ENCODE data around the gene HDAC4. TPM values are rescaled to one million over a fixed set of nuclear protein-coding genes. Genes with fewer than 3 reads are reported as not detected.

HDAC4 gene
- total and polyA plus RNA-seq, 2 experiments from 2014 or later: 8.1 to 41.8 TPM

DNA sequence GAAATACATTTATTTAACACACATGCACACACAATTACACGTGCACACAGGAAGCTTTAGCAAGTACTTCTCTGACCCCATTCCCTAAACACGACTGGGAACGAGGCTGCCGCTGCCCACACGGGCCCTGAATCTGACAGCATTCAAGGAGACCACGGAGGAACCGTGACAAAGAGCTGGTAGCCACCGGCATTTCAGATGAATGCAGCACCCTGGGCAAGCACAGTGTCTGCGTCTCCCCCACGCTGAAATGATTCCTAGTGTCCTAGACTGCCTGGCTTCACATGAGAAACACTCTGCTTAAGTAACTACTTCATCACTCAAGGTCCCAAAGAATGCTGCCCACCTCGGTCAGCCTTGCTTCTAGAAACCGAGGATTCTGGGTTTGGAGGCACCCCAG lies 95.0 kb downstream of the HDAC4 start (continued):
- TF ChIP-seq, protein P1, sequence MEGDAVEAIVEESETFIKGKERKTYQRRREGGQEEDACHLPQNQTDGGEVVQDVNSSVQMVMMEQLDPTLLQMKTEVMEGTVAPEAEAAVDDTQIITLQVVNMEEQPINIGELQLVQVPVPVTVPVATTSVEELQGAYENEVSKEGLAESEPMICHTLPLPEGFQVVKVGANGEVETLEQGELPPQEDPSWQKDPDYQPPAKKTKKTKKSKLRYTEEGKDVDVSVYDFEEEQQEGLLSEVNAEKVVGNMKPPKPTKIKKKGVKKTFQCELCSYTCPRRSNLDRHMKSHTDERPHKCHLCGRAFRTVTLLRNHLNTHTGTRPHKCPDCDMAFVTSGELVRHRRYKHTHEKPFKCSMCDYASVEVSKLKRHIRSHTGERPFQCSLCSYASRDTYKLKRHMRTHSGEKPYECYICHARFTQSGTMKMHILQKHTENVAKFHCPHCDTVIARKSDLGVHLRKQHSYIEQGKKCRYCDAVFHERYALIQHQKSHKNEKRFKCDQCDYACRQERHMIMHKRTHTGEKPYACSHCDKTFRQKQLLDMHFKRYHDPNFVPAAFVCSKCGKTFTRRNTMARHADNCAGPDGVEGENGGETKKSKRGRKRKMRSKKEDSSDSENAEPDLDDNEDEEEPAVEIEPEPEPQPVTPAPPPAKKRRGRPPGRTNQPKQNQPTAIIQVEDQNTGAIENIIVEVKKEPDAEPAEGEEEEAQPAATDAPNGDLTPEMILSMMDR (conservative IDR thresholded peaks at IDR 0.05; ENCODE audit: low read depth in 2 of 2): no peak
- TF ChIP-seq ZNF331 (CRISPR knock-in tag; IDR thresholded peaks at IDR 0.05; ENCODE audit: low read depth) (no peak), EZH2 (IDR thresholded peaks at IDR 0.05; ENCODE audit: low read depth, unreplicated experiment) (no peak), NANOG (IDR thresholded peaks at IDR 0.05; ENCODE audit: borderline replicate concordance) (no peak), CREB1 (CRISPR knock-in tag; IDR thresholded peaks at IDR 0.05; ENCODE audit: low read depth) (no peak), JUNB (IDR thresholded peaks at IDR 0.05; ENCODE audit: unreplicated experiment) (no peak)

GRCh38 chr2:239305222-239305575 lies 95.6 kb downstream of the HDAC4 start:
- Histone ChIP-seq H2AFZ (no peak overlapping the region), H3K4me3 (no peak overlapping the region), H3K4me1 (ENCODE audit: insufficient read depth) (no peaks in the 10 kb centered on the region; the same call in 1 of the 2 replicates), H3F3A (replicated peaks; ENCODE audit: low read depth) (no peaks in the 10 kb centered on the region), H3K36me3 (ENCODE audit: insufficient read depth) (no peaks in the 10 kb centered on the region), H3K79me2 (replicated peaks; ENCODE audit: insufficient read depth) (peaks cover 92% of the 10 kb centered on the region), H3K27me3 (ENCODE audit: insufficient read depth) (no peaks in the 10 kb centered on the region), H3K27ac (ENCODE audit: low read depth) (0 out of 2 replicates have a peak overlapping the region, but pooled peaks have one; percentile 63), H4K20me1 (replicated peaks; ENCODE audit: insufficient read depth) (peaks cover 22% of the 10 kb centered on the region), H3K4me2 (no peak overlapping the region), H3K9me2 (ENCODE audit: insufficient read depth) (no peaks in the 10 kb centered on the region)
- Mint-ChIP-seq H3K4me3 (no peak overlapping the region), H3K9me3 (no peaks in the 10 kb centered on the region; the same call in 2 of the 3 replicates), H3K27ac (peak overlapping the region; percentile 62; the same call in 1 of the 2 replicates), H3K27me3 (ENCODE audit: insufficient read depth, low read depth, poor library complexity) (peaks cover 6% of the 10 kb centered on the region), H3K4me1 (peaks cover 61% of the 10 kb centered on the region), H3K36me3 (ENCODE audit: low read depth) (peaks cover 3% of the 10 kb centered on the region; the same call in 2 of the 3 replicates)
- peak; percentile 6 for DNase-seq (ENCODE audit: low spot score)
- TF ChIP-seq STAT1 (IDR thresholded peaks at IDR 0.05; ENCODE audit: unreplicated experiment): no peak
- no peak for TF ChIP-seq EZH2 (IDR thresholded peaks at IDR 0.05; ENCODE audit: low read depth, unreplicated experiment)
- TF ChIP-seq CREB1 (CRISPR knock-in tag; IDR thresholded peaks at IDR 0.05; ENCODE audit: low read depth): no peak
- TF ChIP-seq, protein P1 (conservative IDR thresholded peaks at IDR 0.05; ENCODE audit: low read depth in 2 of 2): no peak
- TF ChIP-seq POLR2AphosphoS5 (IDR thresholded peaks at IDR 0.05; ENCODE audit: low read depth): no peak
- no peak for ATAC-seq

All from GM23338 (cell line).